Adrenal gland (tissue), 5 donors: ENCODE data around the gene ACOX3.
"Not testable (repeated sequence)": the region's sequence is repeated elsewhere in the genome, so short reads cannot be mapped to it uniquely, and the experiment has no call there.

Source experiments
- POLR2A ChIP-seq, 2 donors: fragments of 450-650 bp; IDR thresholded peaks; one replicate each; pipeline ENCODE4 v1.6.1; 2017; ENCODE audit warnings: antibody characterized with exemption in 2 of 2, mild to moderate bottlenecking in 2 of 2, moderate library complexity in 1 of 2
- TF ChIP-seq, protein P1 (sequence below), 6 experiments: fragments of 450-650 bp in 4 of 6; fragments of 200-600 bp in 2 of 6; sonication (generic) in 1 of 6; IDR thresholded peaks; 1 replicate in 5 of 6; 2 replicates in 1 of 6; pipeline versions ENCODE4 v1.5.1 to v1.8.0; 2016 to 2021; ENCODE audit warnings: antibody characterized with exemption in 6 of 6, mild to moderate bottlenecking in 2 of 6, moderate library complexity in 1 of 6
- donor health status: DM: no; HTN: no; CAD: no.

DNA sequence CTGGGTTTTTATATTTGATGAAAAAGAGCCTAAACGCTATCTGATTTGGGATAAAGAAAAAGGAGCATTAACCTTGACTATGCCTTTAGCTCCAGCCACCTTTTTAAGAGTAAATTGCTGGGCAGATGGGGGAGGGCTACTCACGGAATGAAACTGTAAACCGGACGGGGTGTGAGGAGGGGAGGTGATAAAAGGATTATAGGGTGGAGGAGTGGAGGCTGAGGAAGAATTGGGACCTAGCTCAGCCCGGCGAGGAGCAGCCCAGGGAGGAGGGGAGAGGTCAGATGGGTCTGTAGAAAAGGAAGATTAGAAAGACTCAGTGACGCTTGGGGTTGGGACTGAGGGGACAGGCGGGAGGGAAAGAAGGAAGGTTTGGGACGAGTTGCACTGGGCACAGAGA lies 46.1 kb upstream of the ACOX3 start:
- TF ChIP-seq, protein P1, sequence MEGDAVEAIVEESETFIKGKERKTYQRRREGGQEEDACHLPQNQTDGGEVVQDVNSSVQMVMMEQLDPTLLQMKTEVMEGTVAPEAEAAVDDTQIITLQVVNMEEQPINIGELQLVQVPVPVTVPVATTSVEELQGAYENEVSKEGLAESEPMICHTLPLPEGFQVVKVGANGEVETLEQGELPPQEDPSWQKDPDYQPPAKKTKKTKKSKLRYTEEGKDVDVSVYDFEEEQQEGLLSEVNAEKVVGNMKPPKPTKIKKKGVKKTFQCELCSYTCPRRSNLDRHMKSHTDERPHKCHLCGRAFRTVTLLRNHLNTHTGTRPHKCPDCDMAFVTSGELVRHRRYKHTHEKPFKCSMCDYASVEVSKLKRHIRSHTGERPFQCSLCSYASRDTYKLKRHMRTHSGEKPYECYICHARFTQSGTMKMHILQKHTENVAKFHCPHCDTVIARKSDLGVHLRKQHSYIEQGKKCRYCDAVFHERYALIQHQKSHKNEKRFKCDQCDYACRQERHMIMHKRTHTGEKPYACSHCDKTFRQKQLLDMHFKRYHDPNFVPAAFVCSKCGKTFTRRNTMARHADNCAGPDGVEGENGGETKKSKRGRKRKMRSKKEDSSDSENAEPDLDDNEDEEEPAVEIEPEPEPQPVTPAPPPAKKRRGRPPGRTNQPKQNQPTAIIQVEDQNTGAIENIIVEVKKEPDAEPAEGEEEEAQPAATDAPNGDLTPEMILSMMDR (IDR thresholded peaks at IDR 0.05), result not testable (repeated sequence)
- TF ChIP-seq POLR2A (IDR thresholded peaks at IDR 0.05), result not testable (repeated sequence)
